ENCODE data around the gene FRRS1.
"Not testable (repeated sequence)": the region's sequence is repeated elsewhere in the genome, so short reads cannot be mapped to it uniquely, and the experiment has no call there.

FRRS1 gene

DNA sequence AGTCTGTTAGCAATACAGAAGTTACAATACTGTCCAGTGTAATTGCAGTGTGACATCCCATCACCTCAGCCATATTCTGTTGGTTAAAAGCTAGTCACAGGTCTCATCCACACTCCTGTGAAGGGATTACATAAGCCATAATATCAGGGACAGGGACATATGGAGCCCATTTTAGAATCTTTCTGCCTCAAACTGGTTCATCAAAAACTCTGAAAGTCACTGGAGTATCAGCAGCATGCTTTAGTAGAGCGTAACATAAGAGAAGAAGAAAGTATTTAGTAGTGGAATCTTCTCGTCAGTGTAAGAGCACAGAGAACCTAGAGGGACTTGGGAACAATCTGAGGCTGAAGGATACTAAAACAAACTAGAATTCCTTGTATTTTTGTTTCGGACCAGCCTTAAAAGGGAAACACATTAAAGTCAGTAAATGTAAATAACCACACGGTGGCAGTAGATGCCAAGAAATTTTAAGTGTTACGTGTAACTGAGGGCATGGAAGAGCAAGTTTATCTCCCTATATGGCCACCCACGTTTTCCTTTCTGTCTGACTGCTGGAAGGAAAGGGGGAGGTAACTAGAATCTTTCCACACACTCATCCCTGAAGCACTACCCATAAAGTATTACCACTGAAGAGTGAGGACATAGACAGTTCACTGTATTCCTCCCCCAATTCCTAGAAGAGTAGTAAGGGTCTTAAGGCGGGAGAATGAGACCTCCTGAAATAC lies 42.1 kb upstream of the FRRS1 start:
- H2BK5ac ChIP-seq (ENCODE audit: low read length), result no peak overlapping the region

DNA sequence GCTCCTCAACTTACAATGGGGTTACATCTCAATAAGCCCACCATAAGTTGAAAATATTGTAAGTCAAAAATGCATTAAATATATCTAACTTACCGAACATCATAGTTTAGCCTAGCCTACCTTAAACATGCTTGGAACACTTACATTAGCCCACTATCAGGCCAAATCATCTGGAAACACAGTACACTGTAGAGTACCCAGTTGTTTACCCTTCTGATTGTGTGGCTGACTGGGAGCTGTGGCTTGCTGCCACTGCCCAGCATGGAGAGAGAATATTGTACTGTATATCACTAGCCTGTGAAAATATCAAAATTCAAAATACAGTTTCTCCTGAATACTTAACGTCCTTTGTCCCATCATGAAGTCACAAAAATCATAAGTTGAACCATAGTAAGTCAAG lies 40.4 kb upstream of the FRRS1 start:
- H3K4ac ChIP-seq (ENCODE audit: low read length), result no peak overlapping the region
- no peak overlapping the region for H3K27ac ChIP-seq (replicated peaks; ENCODE audit: low read length)
- no peak for DNase-seq (ENCODE audit: low spot score)
- no peak overlapping the region for H2BK12ac ChIP-seq (ENCODE audit: low read length)
- H2AFZ ChIP-seq (ENCODE audit: low read length), result no peak overlapping the region
- H4K8ac ChIP-seq (ENCODE audit: low read depth, low read length), result no peak overlapping the region
- no peaks in the 10 kb centered on the region for H3K9me3 ChIP-seq (replicated peaks in 1 of 2; ENCODE audit: control insufficient read depth in 2 of 2, insufficient read depth in 1 of 2, low read depth in 1 of 2, low read length in 2 of 2)
- no peak overlapping the region for H2AK5ac ChIP-seq (ENCODE audit: low read depth, low read length)
- no CpG with 5 or more reads among the region's 2 CpGs for WGBS, 2 donors (ENCODE audit: extremely low coverage in 2 of 2, insufficient read length in 2 of 2, insufficient replicate concordance in 1 of 2)
- no peak overlapping the region for H2BK120ac ChIP-seq (ENCODE audit: low read depth, low read length)
- no peak overlapping the region for H3K18ac ChIP-seq (ENCODE audit: low read length)
- H3K23ac ChIP-seq (ENCODE audit: low read depth, low read length, poor library complexity), result no peak overlapping the region
- no peaks in the 10 kb centered on the region for H3K36me3 ChIP-seq (replicated peaks in 1 of 2; ENCODE audit: control insufficient read depth in 2 of 2, insufficient read depth in 2 of 2, low read length in 2 of 2)
- no peak overlapping the region for H4K91ac ChIP-seq (ENCODE audit: low read depth, low read length, poor library complexity)
- H3K79me1 ChIP-seq (ENCODE audit: low read depth, low read length), result no peaks in the 10 kb centered on the region
- peaks cover 0 to 6% (median 2%) of the 10 kb centered on the region in 3 experiments for H3K27me3 ChIP-seq (ENCODE audit: control insufficient read depth in 3 of 3, insufficient read depth in 3 of 3, low read depth in 1 of 3, low read length in 3 of 3)
- H3K9ac ChIP-seq (ENCODE audit: low read depth, low read length, poor library complexity), result no peak overlapping the region
- no peak overlapping the region for H2BK5ac ChIP-seq (ENCODE audit: low read length)
- peaks cover 0 to 5% of the 10 kb centered on the region in 2 donors for H3K4me1 ChIP-seq (ENCODE audit: control insufficient read depth in 2 of 2, insufficient read depth in 1 of 2, low read depth in 1 of 2, low read length in 2 of 2)
- H3K4me2 ChIP-seq (ENCODE audit: insufficient read depth, low read length, poor library complexity, severe bottlenecking), result no peak overlapping the region
- no peak overlapping the region for H3K14ac ChIP-seq (ENCODE audit: low read length)
- no peak overlapping the region for H3K4me3 ChIP-seq (ENCODE audit: low read length in 2 of 2)
- H2BK15ac ChIP-seq (ENCODE audit: low read length), result no peak overlapping the region

More for the DNA sequence above, 42.1 kb upstream of the FRRS1 start:
- WGBS, 2 donors (ENCODE audit: extremely low coverage in 2 of 2, insufficient read length in 2 of 2, insufficient replicate concordance in 1 of 2), result no CpG with 5 or more reads among the region's 7 CpGs
- Histone ChIP-seq H4K91ac (ENCODE audit: low read depth, low read length, poor library complexity) (no peak overlapping the region), H3K4ac (ENCODE audit: low read length) (no peak overlapping the region), H2BK15ac (ENCODE audit: low read length) (no peak overlapping the region), H2BK12ac (ENCODE audit: low read length) (no peak overlapping the region), H4K8ac (ENCODE audit: low read depth, low read length) (no peak overlapping the region), H2AFZ (ENCODE audit: low read length) (peak overlapping the region; percentile 88), H3K36me3 (replicated peaks in 1 of 2; ENCODE audit: control insufficient read depth in 2 of 2, insufficient read depth in 2 of 2, low read length in 2 of 2) (no peaks in the 10 kb centered on the region), H3K4me3 (ENCODE audit: low read length in 2 of 2) (peak overlapping the region in 1 of 2 donors; percentile 17), H3K23ac (ENCODE audit: low read depth, low read length, poor library complexity) (no peak overlapping the region), H3K27me3 (ENCODE audit: control insufficient read depth in 3 of 3, insufficient read depth in 3 of 3, low read depth in 1 of 3, low read length in 3 of 3) (peaks cover 0 to 6% (median 0%) of the 10 kb centered on the region in 3 experiments), H3K4me1 (ENCODE audit: control insufficient read depth in 2 of 2, insufficient read depth in 1 of 2, low read depth in 1 of 2, low read length in 2 of 2) (peaks cover 0 to 5% of the 10 kb centered on the region in 2 donors), H3K4me2 (ENCODE audit: insufficient read depth, low read length, poor library complexity, severe bottlenecking) (no peak overlapping the region), H3K14ac (ENCODE audit: low read length) (no peak overlapping the region), H3K9me3 (replicated peaks in 1 of 2; ENCODE audit: control insufficient read depth in 2 of 2, insufficient read depth in 1 of 2, low read depth in 1 of 2, low read length in 2 of 2) (no peaks in the 10 kb centered on the region), H3K27ac (replicated peaks; ENCODE audit: low read length) (no peak overlapping the region), H3K9ac (ENCODE audit: low read depth, low read length, poor library complexity) (no peak overlapping the region), H3K79me1 (ENCODE audit: low read depth, low read length) (no peaks in the 10 kb centered on the region), H3K18ac (ENCODE audit: low read length) (no peak overlapping the region), H2AK5ac (ENCODE audit: low read depth, low read length) (no peak overlapping the region), H2BK120ac (ENCODE audit: low read depth, low read length) (no peak overlapping the region)
- peak; percentile 74 for DNase-seq (ENCODE audit: low spot score)

DNA sequence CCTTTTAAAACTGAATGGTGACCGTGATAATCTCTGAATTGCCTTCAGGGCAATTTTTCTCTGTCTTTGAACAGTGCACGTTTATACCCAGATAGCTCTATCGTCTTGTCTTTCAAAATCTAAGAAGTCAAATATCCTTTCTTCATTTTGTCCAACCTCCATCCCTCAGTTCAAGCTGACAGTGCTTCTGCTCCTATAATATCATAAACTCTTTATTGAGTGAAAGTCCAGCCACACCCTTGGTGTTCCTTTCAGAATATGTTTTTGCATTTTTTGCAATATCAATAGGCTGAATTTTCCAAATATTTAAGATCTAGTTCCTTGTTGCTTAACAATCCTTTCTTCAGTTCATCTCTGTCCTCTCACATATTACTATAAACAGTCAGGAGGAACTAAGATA lies 35.1 kb upstream of the FRRS1 start:
- H3K27me3 ChIP-seq (ENCODE audit: control insufficient read depth in 3 of 3, insufficient read depth in 3 of 3, low read depth in 1 of 3, low read length in 3 of 3), result peaks cover 0 to 10% (median 2%) of the 10 kb centered on the region in 3 experiments
- H3K4me2 ChIP-seq (ENCODE audit: insufficient read depth, low read length, poor library complexity, severe bottlenecking), result no peak overlapping the region
- no peak overlapping the region for H3K23ac ChIP-seq (ENCODE audit: low read depth, low read length, poor library complexity)
- no peaks in the 10 kb centered on the region for H3K79me1 ChIP-seq (ENCODE audit: low read depth, low read length)
- H3K27ac ChIP-seq (replicated peaks; ENCODE audit: low read length), result no peak overlapping the region
- no peak overlapping the region for H3K4ac ChIP-seq (ENCODE audit: low read length)
- no peak overlapping the region for H2BK15ac ChIP-seq (ENCODE audit: low read length)
- no peaks in the 10 kb centered on the region for H3K9me3 ChIP-seq (replicated peaks in 1 of 2; ENCODE audit: control insufficient read depth in 2 of 2, insufficient read depth in 1 of 2, low read depth in 1 of 2, low read length in 2 of 2)
- no peak overlapping the region for H4K91ac ChIP-seq (ENCODE audit: low read depth, low read length, poor library complexity)
- no peak overlapping the region for H3K9ac ChIP-seq (ENCODE audit: low read depth, low read length, poor library complexity)
- H2BK12ac ChIP-seq (ENCODE audit: low read length), result no peak overlapping the region
- H3K4me1 ChIP-seq (ENCODE audit: control insufficient read depth in 2 of 2, insufficient read depth in 1 of 2, low read depth in 1 of 2, low read length in 2 of 2), result no peaks in the 10 kb centered on the region
- H3K14ac ChIP-seq (ENCODE audit: low read length), result no peak overlapping the region
- H2AFZ ChIP-seq (ENCODE audit: low read length), result no peak overlapping the region
- no peak overlapping the region for H3K4me3 ChIP-seq (ENCODE audit: low read length in 2 of 2)
- H2AK5ac ChIP-seq (ENCODE audit: low read depth, low read length), result no peak overlapping the region
- H2BK5ac ChIP-seq (ENCODE audit: low read length), result no peak overlapping the region
- no peak for DNase-seq (ENCODE audit: low spot score)
- no peak overlapping the region for H3K18ac ChIP-seq (ENCODE audit: low read length)
- no peaks in the 10 kb centered on the region for H3K36me3 ChIP-seq (replicated peaks in 1 of 2; ENCODE audit: control insufficient read depth in 2 of 2, insufficient read depth in 2 of 2, low read length in 2 of 2)
- H4K8ac ChIP-seq (ENCODE audit: low read depth, low read length), result no peak overlapping the region
- no peak overlapping the region for H2BK120ac ChIP-seq (ENCODE audit: low read depth, low read length)
- WGBS, 2 donors (ENCODE audit: extremely low coverage in 2 of 2, insufficient read length in 2 of 2, insufficient replicate concordance in 1 of 2), result no CpG with 5 or more reads among the region's 3 CpGs

DNA sequence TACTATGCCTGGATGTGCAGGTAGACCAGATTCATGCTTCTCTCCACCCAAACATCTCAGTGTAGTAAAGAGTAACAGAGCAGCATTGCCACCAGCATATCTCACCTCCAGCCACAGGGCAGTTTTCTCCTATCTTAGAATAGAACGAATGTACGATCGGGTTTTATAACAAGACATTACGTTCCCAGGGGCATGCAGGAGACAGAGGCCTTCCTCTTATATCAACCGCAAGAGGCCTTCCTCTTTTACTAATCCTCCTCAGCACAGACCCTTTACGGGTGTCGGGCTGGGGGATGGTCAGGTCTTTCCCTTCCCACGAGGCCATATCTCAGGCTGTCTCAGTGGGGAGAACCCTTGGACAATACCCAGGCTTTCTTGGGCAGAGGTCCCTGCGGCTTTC lies 27.4 kb upstream of the FRRS1 start:
- H3K27ac ChIP-seq (replicated peaks; ENCODE audit: low read length); H2BK12ac ChIP-seq (ENCODE audit: low read length); H3K27me3 ChIP-seq (ENCODE audit: control insufficient read depth in 3 of 3, insufficient read depth in 3 of 3, low read depth in 1 of 3, low read length in 3 of 3); H3K4ac ChIP-seq (ENCODE audit: low read length); H3K4me3 ChIP-seq (ENCODE audit: low read length in 2 of 2); H2BK120ac ChIP-seq (ENCODE audit: low read depth, low read length); H3K23ac ChIP-seq (ENCODE audit: low read depth, low read length, poor library complexity); H3K9me3 ChIP-seq (replicated peaks in 1 of 2; ENCODE audit: control insufficient read depth in 2 of 2, insufficient read depth in 1 of 2, low read depth in 1 of 2, low read length in 2 of 2); H4K91ac ChIP-seq (ENCODE audit: low read depth, low read length, poor library complexity); H3K4me2 ChIP-seq (ENCODE audit: insufficient read depth, low read length, poor library complexity, severe bottlenecking); DNase-seq (ENCODE audit: low spot score); H3K4me1 ChIP-seq (ENCODE audit: control insufficient read depth in 2 of 2, insufficient read depth in 1 of 2, low read depth in 1 of 2, low read length in 2 of 2); H2AFZ ChIP-seq (ENCODE audit: low read length); H3K36me3 ChIP-seq (replicated peaks in 1 of 2; ENCODE audit: control insufficient read depth in 2 of 2, insufficient read depth in 2 of 2, low read length in 2 of 2); H4K8ac ChIP-seq (ENCODE audit: low read depth, low read length); H2AK5ac ChIP-seq (ENCODE audit: low read depth, low read length); H3K9ac ChIP-seq (ENCODE audit: low read depth, low read length, poor library complexity); H2BK5ac ChIP-seq (ENCODE audit: low read length); H2BK15ac ChIP-seq (ENCODE audit: low read length); H3K18ac ChIP-seq (ENCODE audit: low read length); H3K14ac ChIP-seq (ENCODE audit: low read length); H3K79me1 ChIP-seq (ENCODE audit: low read depth, low read length): not testable (repeated sequence)
- no CpG with 5 or more reads among the region's 9 CpGs for WGBS, 2 donors (ENCODE audit: extremely low coverage in 2 of 2, insufficient read length in 2 of 2, insufficient replicate concordance in 1 of 2)

Measured in neuronal stem cell (in vitro differentiated cells).